ENCODE measurements around the gene ATP1A1. TPM values are rescaled to one million over a fixed set of nuclear protein-coding genes. Genes with fewer than 3 reads are reported as not detected.

The ATP1A1 gene
- total RNA-seq, 1 experiment from 2014 or later, result 239 TPM

- Histone ChIP-seq H3K18ac (ENCODE audit: insufficient read length, low read depth, low read length) (no peak overlapping the region), H2BK15ac (ENCODE audit: low read depth, low read length) (no peak overlapping the region), H3K14ac (ENCODE audit: insufficient read depth, low read length) (no peak overlapping the region), H3T11ph (ENCODE audit: low read length) (no peak overlapping the region), H3K23me2 (ENCODE audit: insufficient read length, low read depth, low read length, poor library complexity, severe bottlenecking) (no peaks in the 10 kb centered on the region), H3K4me2 (ENCODE audit: insufficient read depth, insufficient read length, low read length) (no peak overlapping the region), H3K56ac (ENCODE audit: insufficient read length, low read depth, low read length) (no peak overlapping the region), H4K91ac (ENCODE audit: insufficient read length, low read depth, low read length) (no peak overlapping the region), H3K79me1 (ENCODE audit: insufficient read depth, low read depth, low read length, poor library complexity, severe bottlenecking) (no peaks in the 10 kb centered on the region), H2BK5ac (ENCODE audit: insufficient read length, low read length) (no peak overlapping the region), H3K9me3 (ENCODE audit: control insufficient read depth, low read depth, low read length) (no peaks in the 10 kb centered on the region), H3K9ac (ENCODE audit: extremely low read depth, insufficient read length, low read length) (no peak overlapping the region), H2AK5ac (ENCODE audit: insufficient read length, low read length) (no peak overlapping the region), H2AFZ (ENCODE audit: low read length) (no peak overlapping the region), H3K27me3 (ENCODE audit: insufficient read depth, low read length) (no peaks in the 10 kb centered on the region), H3K4ac (ENCODE audit: low read depth, low read length) (no peak overlapping the region), H2BK12ac (ENCODE audit: insufficient read length, low read depth, low read length) (no peak overlapping the region), H3K27ac (ENCODE audit: insufficient read length, low read depth, low read length) (no peak overlapping the region), H3K4me1 (ENCODE audit: insufficient read depth, low read length) (no peaks in the 10 kb centered on the region), H3K23ac (ENCODE audit: insufficient read length, low read depth, low read length) (no peak overlapping the region), H2BK20ac (ENCODE audit: low read depth, low read length, poor library complexity, severe bottlenecking) (no peak overlapping the region), H4K20me1 (ENCODE audit: control insufficient read depth, insufficient read depth, insufficient read length) (no peaks in the 10 kb centered on the region), H3K79me2 (ENCODE audit: insufficient read depth, low read length) (no peaks in the 10 kb centered on the region), H4K5ac (ENCODE audit: insufficient read length, low read depth, low read length) (no peak overlapping the region), H2BK120ac (ENCODE audit: low read depth, low read length, poor library complexity, severe bottlenecking) (no peak overlapping the region), H4K8ac (replicated peaks; ENCODE audit: insufficient read length, low read depth, low read length) (no peak overlapping the region)
- peaks cover 3 to 4% of the 10 kb centered on the region in 2 experiments; a peak in 2 of 4 replicates for H3K4me1 Mint-ChIP-seq
- no peaks in the 10 kb centered on the region; the same call in 1 of the 2 replicates for H3K27me3 Mint-ChIP-seq (ENCODE audit: low read depth)
- no peaks in the 10 kb centered on the region for H3K9me3 Mint-ChIP-seq
- WGBS (ENCODE audit: extremely low coverage, insufficient read length, low lambda C conversion rate), result no CpG with 5 or more reads among the region's 2 CpGs
- H3K36me3 Mint-ChIP-seq (ENCODE audit: insufficient read depth in 1 of 3, low read depth in 3 of 3), result no peaks in the 10 kb centered on the region
- TF ChIP-seq CTCF (conservative IDR thresholded peaks at IDR 0.05), result no peak
- no peak for DNase-seq
- no peak overlapping the region for H3K4me3 Mint-ChIP-seq
- no peak overlapping the region for H3K27ac Mint-ChIP-seq
Observed at GRCh38 chr1:116328671-116329070, 44.4 kb upstream of the ATP1A1 start.

Measured in H9 (cell line).